Astrocyte (in vitro differentiated cells and primary cell): Measurements from ENCODE around the gene EGFR. TPM values are rescaled to one million over a fixed set of nuclear protein-coding genes. Genes with fewer than 3 reads are reported as not detected.

Experiments used
- DNase-seq: peaks from one replicate; pipeline ENCODE4 v3.0.0-alpha.2; 2010; ENCODE audit warnings: low read depth
- FAIRE-seq: peaks from 2 replicates; lab custom pipeline; 2011; peaks lifted over from hg19 to GRCh38; lab: Jason Lieb, UNC
- H2AFZ ChIP-seq: 2 replicates; pipeline ENCODE4 v1.6.0; 2012; ENCODE audit warnings: low read depth, low read length, inconsistent platforms
- H3K27ac ChIP-seq: 2 replicates; pipeline ENCODE4 v1.5.1; 2011; ENCODE audit warnings: low read depth, low read length, inconsistent platforms
- H3K27me3 ChIP-seq: 2 replicates; pipeline ENCODE4 v1.6.0; 2011; ENCODE audit warnings: low read length, inconsistent platforms; ENCODE audit not compliant: insufficient read depth
- H3K36me3 ChIP-seq: 2 replicates; pipeline ENCODE4 v1.5.1; 2011; ENCODE audit warnings: low read length, inconsistent platforms; ENCODE audit not compliant: insufficient read depth
- H3K4me1 ChIP-seq: 2 replicates; pipeline ENCODE4 v1.5.1; 2011; ENCODE audit warnings: low read length, inconsistent platforms; ENCODE audit not compliant: insufficient read depth
- H3K4me2 ChIP-seq: 2 replicates; pipeline ENCODE4 v1.6.0; 2012; ENCODE audit warnings: low read length, inconsistent platforms
- H3K4me3 ChIP-seq: 2 replicates; pipeline ENCODE4 v1.5.1; 2011; ENCODE audit warnings: low read depth, mild to moderate bottlenecking, low read length, inconsistent platforms; ENCODE audit not compliant: insufficient read depth
- H3K79me2 ChIP-seq: 2 replicates; pipeline ENCODE4 v1.6.0; 2012; ENCODE audit warnings: mild to moderate bottlenecking, low read length, inconsistent platforms; ENCODE audit not compliant: insufficient read depth
- H3K9ac ChIP-seq: 2 replicates; pipeline ENCODE4 v1.6.0; 2012; ENCODE audit warnings: mild to moderate bottlenecking, low read length, inconsistent platforms
- H3K9me3 ChIP-seq: 2 replicates; pipeline ENCODE4 v1.5.1; 2012; ENCODE audit warnings: low read depth, mild to moderate bottlenecking, low read length, inconsistent platforms; ENCODE audit not compliant: insufficient read depth
- H4K20me1 ChIP-seq: 2 replicates; pipeline ENCODE4 v1.6.0; 2012; ENCODE audit warnings: low read length, inconsistent platforms; ENCODE audit not compliant: insufficient read depth
- H3K27ac Mint-ChIP-seq: one replicate; pipeline ENCODE4 v1.8.0; 2021; ENCODE audit warnings: mild to moderate bottlenecking, mixed read lengths; ENCODE audit not compliant: unreplicated experiment
- H3K27me3 Mint-ChIP-seq: one replicate; pipeline ENCODE4 v1.8.0; 2021; ENCODE audit warnings: low read depth, mixed read lengths; ENCODE audit not compliant: unreplicated experiment
- H3K36me3 Mint-ChIP-seq: one replicate; pipeline ENCODE4 v1.8.0; 2021; ENCODE audit warnings: low read depth, mixed read lengths; ENCODE audit not compliant: unreplicated experiment
- H3K4me1 Mint-ChIP-seq: one replicate; pipeline ENCODE4 v1.8.0; 2021; ENCODE audit warnings: low read depth, mixed read lengths; ENCODE audit not compliant: unreplicated experiment
- H3K4me3 Mint-ChIP-seq: one replicate; pipeline ENCODE4 v1.8.0; 2021; ENCODE audit warnings: mild to moderate bottlenecking, moderate library complexity, mixed read lengths; ENCODE audit not compliant: unreplicated experiment
- H3K9me3 Mint-ChIP-seq: one replicate; pipeline ENCODE4 v1.8.0; 2021; ENCODE audit warnings: mild to moderate bottlenecking, mixed read lengths; ENCODE audit not compliant: unreplicated experiment
- EZH2 ChIP-seq: IDR thresholded peaks from 2 replicates; pipeline ENCODE4 v1.6.1; 2012; ENCODE audit warnings: mild to moderate bottlenecking, low read length, inconsistent platforms; ENCODE audit not compliant: insufficient read depth
- total RNA-seq: library from RNA; stranded (reverse); gene quantifications from 2 replicates; pipeline ENCODE4 v1.2.1, GENCODE V29; 2021
- TF ChIP-seq, protein P1 (sequence below): IDR thresholded peaks from 2 replicates; pipeline ENCODE4 v1.5.1; 2011; ENCODE audit warnings: low read depth, mild to moderate bottlenecking, inconsistent platforms, low read length, moderate library complexity; ENCODE audit not compliant: insufficient read depth

EGFR gene
- total RNA-seq, 1 donor from 2014 or later: 27.3 TPM

DNA sequence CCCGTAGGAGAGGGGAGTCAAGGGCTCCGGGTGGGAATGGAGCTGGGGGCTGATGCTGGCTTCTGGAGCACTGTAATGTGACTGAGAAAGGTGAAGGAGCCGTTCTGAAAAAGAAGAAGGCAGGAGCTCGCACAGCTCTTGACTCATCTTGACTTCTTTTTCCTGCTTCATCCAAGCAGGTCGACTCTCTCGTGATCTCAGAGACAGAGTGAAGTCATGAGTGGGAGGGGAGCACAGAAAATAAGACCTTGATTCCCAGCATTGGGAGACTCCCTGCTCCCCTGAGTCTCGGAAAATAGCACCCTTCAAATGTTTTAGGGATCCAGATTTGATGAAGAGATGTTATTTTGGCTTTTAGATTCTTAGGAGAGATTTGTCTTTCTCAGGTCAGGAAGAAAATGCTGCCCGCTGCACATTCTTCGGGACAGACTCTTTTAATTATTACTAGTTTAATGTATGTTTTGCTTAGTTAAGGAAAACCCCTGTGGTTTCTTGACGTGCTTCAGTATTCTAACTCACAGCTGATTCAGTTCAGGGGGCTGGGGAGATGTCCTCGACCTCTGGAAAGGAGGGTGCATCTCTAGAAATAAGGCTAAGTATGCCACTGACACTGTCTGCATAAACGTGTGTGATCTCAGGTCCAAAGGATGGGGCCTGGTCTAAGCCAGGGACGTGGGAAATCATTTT, 34.1 kb downstream of the EGFR start:
- TF ChIP-seq EZH2: no peak
- TF ChIP-seq, protein P1, sequence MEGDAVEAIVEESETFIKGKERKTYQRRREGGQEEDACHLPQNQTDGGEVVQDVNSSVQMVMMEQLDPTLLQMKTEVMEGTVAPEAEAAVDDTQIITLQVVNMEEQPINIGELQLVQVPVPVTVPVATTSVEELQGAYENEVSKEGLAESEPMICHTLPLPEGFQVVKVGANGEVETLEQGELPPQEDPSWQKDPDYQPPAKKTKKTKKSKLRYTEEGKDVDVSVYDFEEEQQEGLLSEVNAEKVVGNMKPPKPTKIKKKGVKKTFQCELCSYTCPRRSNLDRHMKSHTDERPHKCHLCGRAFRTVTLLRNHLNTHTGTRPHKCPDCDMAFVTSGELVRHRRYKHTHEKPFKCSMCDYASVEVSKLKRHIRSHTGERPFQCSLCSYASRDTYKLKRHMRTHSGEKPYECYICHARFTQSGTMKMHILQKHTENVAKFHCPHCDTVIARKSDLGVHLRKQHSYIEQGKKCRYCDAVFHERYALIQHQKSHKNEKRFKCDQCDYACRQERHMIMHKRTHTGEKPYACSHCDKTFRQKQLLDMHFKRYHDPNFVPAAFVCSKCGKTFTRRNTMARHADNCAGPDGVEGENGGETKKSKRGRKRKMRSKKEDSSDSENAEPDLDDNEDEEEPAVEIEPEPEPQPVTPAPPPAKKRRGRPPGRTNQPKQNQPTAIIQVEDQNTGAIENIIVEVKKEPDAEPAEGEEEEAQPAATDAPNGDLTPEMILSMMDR: no peak
- Histone ChIP-seq H3K79me2 (peaks cover 100% of the 10 kb centered on the region), H2AFZ (no peak overlapping the region), H3K27ac (peak overlapping the region; percentile 97), H4K20me1 (peaks cover 14% of the 10 kb centered on the region), H3K27me3 (no peaks in the 10 kb centered on the region), H3K9ac (peak overlapping the region; percentile 85), H3K4me2 (peak overlapping the region; percentile 79), H3K9me3 (no peaks in the 10 kb centered on the region), H3K4me1 (peaks cover 48% of the 10 kb centered on the region), H3K36me3 (no peaks in the 10 kb centered on the region), H3K4me3 (no peak overlapping the region)
- Mint-ChIP-seq H3K36me3 (no peaks in the 10 kb centered on the region), H3K4me3 (no peak overlapping the region), H3K4me1 (peaks cover 39% of the 10 kb centered on the region), H3K27ac (peak overlapping the region; percentile 44), H3K27me3 (no peaks in the 10 kb centered on the region), H3K9me3 (no peaks in the 10 kb centered on the region)
- FAIRE-seq (no peak), DNase-seq (peak; percentile 58)

DNA sequence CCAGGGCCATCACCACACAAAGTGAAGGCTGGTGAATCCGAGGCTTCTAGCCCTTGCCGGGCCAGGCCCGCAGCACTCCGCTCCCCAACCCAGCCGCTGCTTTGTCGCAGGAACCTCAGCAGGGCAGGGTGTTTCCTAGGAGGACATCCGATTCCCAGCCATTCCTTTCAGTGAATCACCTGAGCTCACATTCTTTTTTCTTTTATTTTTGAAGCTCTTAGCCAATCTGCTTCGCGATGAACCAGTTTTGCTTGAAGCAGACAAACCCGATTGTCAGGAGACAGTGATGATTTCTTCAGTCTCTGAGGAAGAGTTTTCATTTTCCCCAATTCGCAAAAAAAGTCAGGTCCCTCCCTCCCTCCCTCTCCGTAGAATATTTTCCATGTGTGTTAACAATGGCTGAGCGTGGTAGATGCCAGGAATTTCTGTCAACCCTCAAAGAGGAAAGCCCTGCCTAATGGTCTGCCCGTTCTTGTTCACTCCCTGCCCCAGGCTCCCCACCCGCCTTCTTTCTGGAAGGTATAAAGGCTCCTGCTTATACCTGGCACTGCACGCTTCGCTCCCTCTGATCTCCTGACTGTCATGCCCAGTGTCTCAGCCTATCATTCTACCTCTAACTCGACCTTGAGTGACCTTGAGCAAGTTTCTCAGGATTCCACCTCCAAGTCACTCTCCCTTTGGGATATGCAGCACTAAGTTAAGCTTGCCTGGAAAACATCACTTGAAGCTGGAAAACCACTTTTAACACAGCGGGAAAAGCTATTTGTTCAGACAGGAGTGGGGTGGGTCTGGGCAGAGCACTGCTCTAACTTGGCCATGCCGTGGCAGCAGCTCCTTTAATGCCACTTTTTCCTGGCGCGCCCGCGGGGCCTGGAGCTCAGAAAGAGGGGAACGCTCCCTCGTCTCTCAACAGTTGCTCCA, 35.1 kb downstream of the EGFR start:
- no peak for TF ChIP-seq EZH2
- TF ChIP-seq, protein P1: no peak
- Histone ChIP-seq H3K79me2 (peaks cover 98% of the 10 kb centered on the region), H2AFZ (no peak overlapping the region), H3K4me2 (peak overlapping the region; percentile 79), H4K20me1 (peaks cover 7% of the 10 kb centered on the region), H3K36me3 (no peaks in the 10 kb centered on the region), H3K9ac (peak overlapping the region; percentile 85), H3K9me3 (no peaks in the 10 kb centered on the region), H3K4me1 (peaks cover 48% of the 10 kb centered on the region), H3K27me3 (no peaks in the 10 kb centered on the region), H3K4me3 (no peak overlapping the region), H3K27ac (peak overlapping the region; percentile 97)
- no peaks in the 10 kb centered on the region for H3K36me3 Mint-ChIP-seq
- FAIRE-seq (no peak), DNase-seq (peak; percentile 47)
- H3K27ac Mint-ChIP-seq: peak overlapping the region; percentile 44
- no peaks in the 10 kb centered on the region for H3K9me3 Mint-ChIP-seq
- peaks cover 36% of the 10 kb centered on the region for H3K4me1 Mint-ChIP-seq
- H3K4me3 Mint-ChIP-seq: no peak overlapping the region
- no peaks in the 10 kb centered on the region for H3K27me3 Mint-ChIP-seq
